SK-N-SH (cell line): Measurements from ENCODE around the gene ZNF213. TPM values are rescaled to one million over a fixed set of nuclear protein-coding genes. Genes with fewer than 3 reads are reported as not detected.
A peak's percentile ranks its signal among the peaks of the same experiment; 100 is the strongest.

Experiments used
- CTCF ChIA-PET: fragments of 300-600, 350-600 bp; formaldehyde crosslinking; extraction: SDS; loops from one replicate; lab custom pipeline; 2021; lab: Yijun Ruan, JAX
- POLR2A ChIA-PET: fragments of 350-600 bp; sonication (Branson Sonifier 250); formaldehyde crosslinking; extraction: SDS; loops from one replicate; lab custom pipeline; 2020; ENCODE audit warnings: antibody characterized with exemption, inconsistent platforms; lab: Yijun Ruan, JAX
- DNase-seq: peaks from one replicate; pipeline ENCODE4 v3.0.0; 2012
- H2AFZ ChIP-seq: fragments of 200-600 bp; sonication (generic); 2 replicates; pipeline ENCODE4 v1.8.1; 2016; ENCODE audit warnings: antibody characterized with exemption, mild to moderate bottlenecking, low read depth
- H3F3A ChIP-seq: fragments of 200-600 bp; sonication (generic); replicated peaks from 2 replicates; pipeline ENCODE3; 2016; ENCODE audit warnings: antibody characterized with exemption, mild to moderate bottlenecking; ENCODE audit not compliant: insufficient read depth
- H3K27ac ChIP-seq, 2 experiments: fragments of 200-500 bp in 1 of 2; fragments of 200-600 bp in 1 of 2; sonication (Bioruptor generic) in 1 of 2; sonication (generic), shearing (Covaris generic) in 1 of 2; 2 replicates each; pipeline versions ENCODE4 v1.5.1 to v1.6.1; 2014 to 2016; ENCODE audit warnings: low read depth in 2 of 2, inconsistent platforms in 1 of 2, low read length in 1 of 2, mild to moderate bottlenecking in 1 of 2, mixed read lengths in 1 of 2
- H3K27me3 ChIP-seq: fragments of 200-600 bp; sonication (generic), shearing (Covaris generic); 2 replicates; pipeline ENCODE4 v1.6.1; 2016; ENCODE audit warnings: mixed run types; ENCODE audit not compliant: insufficient read depth
- H3K36me3 ChIP-seq, 2 experiments: fragments of 200-500 bp in 1 of 2; fragments of 200-600 bp in 1 of 2; sonication (Bioruptor generic) in 1 of 2; sonication (generic) in 1 of 2; replicated peaks in 1 of 2; 2 replicates each; pipeline versions ENCODE3 to v1.5.1; 2014 to 2016; ENCODE audit warnings: low read length in 1 of 2, mild to moderate bottlenecking in 1 of 2; ENCODE audit not compliant: insufficient read depth in 2 of 2, control insufficient read depth in 1 of 2
- H3K4me1 ChIP-seq, 2 experiments: fragments of 200-500 bp in 1 of 2; fragments of 200-600 bp in 1 of 2; sonication (Bioruptor generic) in 1 of 2; sonication (generic), shearing (Covaris generic) in 1 of 2; 2 replicates each; pipeline versions ENCODE4 v1.5.1 to v1.6.1; 2014 to 2016; ENCODE audit warnings: low read depth in 1 of 2, low read length in 1 of 2, mixed run types in 1 of 2; ENCODE audit not compliant: insufficient read depth in 2 of 2, control insufficient read depth in 1 of 2
- H3K4me2 ChIP-seq: fragments of 200-600 bp; sonication (generic), shearing (Covaris generic); 2 replicates; pipeline ENCODE4 v1.6.1; 2017; ENCODE audit warnings: mixed run types
- H3K4me3 ChIP-seq, 2 experiments: fragments of 200-500 bp in 1 of 2; fragments of 200-600 bp in 1 of 2; sonication (Bioruptor generic) in 1 of 2; sonication (generic), shearing (Covaris generic) in 1 of 2; 2 replicates each; pipeline versions ENCODE4 v1.5.1 to v1.8.1; 2014 to 2016; ENCODE audit warnings: low read depth in 2 of 2, inconsistent platforms in 1 of 2, low read length in 1 of 2, mild to moderate bottlenecking in 1 of 2, mixed read lengths in 1 of 2, moderate library complexity in 1 of 2
- H3K79me2 ChIP-seq: fragments of 200-600 bp; sonication (generic); 2 replicates; pipeline ENCODE4 v1.8.1; 2017; ENCODE audit warnings: mild to moderate bottlenecking; ENCODE audit not compliant: insufficient read depth
- H3K9ac ChIP-seq: fragments of 200-600 bp; sonication (generic); 2 replicates; pipeline ENCODE4 v1.6.1; 2017; ENCODE audit warnings: mixed run types
- H3K9me2 ChIP-seq: fragments of 200-600 bp; sonication (generic); 2 replicates; pipeline ENCODE4 v1.6.1; 2017; ENCODE audit warnings: mixed run types
- H3K9me3 ChIP-seq: fragments of 200-600 bp; sonication (generic); 2 replicates; pipeline ENCODE4 v1.6.1; 2017; ENCODE audit warnings: mixed run types, mild to moderate bottlenecking, moderate library complexity
- H4K20me1 ChIP-seq: fragments of 200-600 bp; sonication (generic); 2 replicates; pipeline ENCODE4 v1.6.1; 2017; ENCODE audit warnings: mild to moderate bottlenecking, mixed run types; ENCODE audit not compliant: insufficient read depth
- CHD2 ChIP-seq: fragments of 150-350 bp; IDR thresholded peaks from 2 replicates; pipeline ENCODE4 v1.6.1; 2018; ENCODE audit warnings: low read length; ENCODE audit not compliant: partially characterized antibody
- GABPA ChIP-seq: IDR thresholded peaks from 2 replicates; pipeline ENCODE4 v1.4.0; 2012; ENCODE audit warnings: low read depth, mild to moderate bottlenecking
- MAX ChIP-seq: IDR thresholded peaks from 2 replicates; pipeline ENCODE4 v1.4.0; 2012; ENCODE audit warnings: low read depth
- MEF2A ChIP-seq: IDR thresholded peaks from 2 replicates; pipeline ENCODE4 v1.4.0; 2012; ENCODE audit warnings: low read depth, borderline replicate concordance
- NRF1 ChIP-seq: IDR thresholded peaks from 2 replicates; pipeline ENCODE4 v1.6.1; 2012; ENCODE audit warnings: low read depth, mild to moderate bottlenecking, low read length
- PBX3 ChIP-seq: IDR thresholded peaks from 2 replicates; pipeline ENCODE4; 2012
- POLR2AphosphoS5 ChIP-seq: IDR thresholded peaks from 2 replicates; pipeline ENCODE4 v1.6.1; 2012; ENCODE audit warnings: low read depth, low read length
- RAD21 ChIP-seq: IDR thresholded peaks from 2 replicates; pipeline ENCODE4 v1.6.1; 2012; ENCODE audit warnings: mild to moderate bottlenecking, low read length
- RXRA ChIP-seq: IDR thresholded peaks from 2 replicates; pipeline ENCODE4 v1.4.0; 2012; ENCODE audit warnings: low read depth, mild to moderate bottlenecking, borderline replicate concordance
- SIN3A ChIP-seq: IDR thresholded peaks from 2 replicates; pipeline ENCODE4 v1.6.1; 2012; ENCODE audit warnings: low read depth, mild to moderate bottlenecking, low read length, moderate library complexity, borderline replicate concordance
- TAF1 ChIP-seq: IDR thresholded peaks from 2 replicates; pipeline ENCODE4 v1.6.1; 2012; ENCODE audit warnings: low read depth, mild to moderate bottlenecking, low read length, moderate library complexity, borderline replicate concordance
- TCF12 ChIP-seq: IDR thresholded peaks from 2 replicates; pipeline ENCODE4 v1.4.0; 2012
- YY1 ChIP-seq: IDR thresholded peaks from 2 replicates; pipeline ENCODE4 v1.4.0; 2012; ENCODE audit warnings: low read depth, mild to moderate bottlenecking
- WGBS: methylation state at CpG from one replicate; pipeline ENCODE4 v1.1.6; 2017; ENCODE audit warnings: low lambda C conversion rate; 5-methylcytosine and 5-hydroxymethylcytosine counted together
- polyA plus RNA-seq, 3 experiments: library from polyadenylated mRNA; depleted of rRNA; stranded (reverse); fragments of >200 nt; gene quantifications; 2 replicates each; pipeline ENCODE4 v1.2.3, GENCODE V29; 2012
- TF ChIP-seq, protein P1 (sequence below): fragments of 150-350 bp; IDR thresholded peaks from 2 replicates; pipeline ENCODE4 v1.6.1; 2016; ENCODE audit warnings: mild to moderate bottlenecking, low read depth, low read length
- TF ChIP-seq, protein P2 (sequence below): IDR thresholded peaks from 2 replicates; pipeline ENCODE4 v1.4.0; 2012; ENCODE audit warnings: low read depth, borderline replicate concordance
- TF ChIP-seq, protein P3 (sequence below): fragments of 200-600 bp; sonication (generic); IDR thresholded peaks from 2 replicates; pipeline ENCODE4 v1.6.1; 2017; ENCODE audit warnings: antibody characterized with exemption, mild to moderate bottlenecking, moderate library complexity

The ZNF213 gene
- polyA plus RNA-seq, 1 of the 3 experiments (the other 2 are of a cell fraction), result 1.1 TPM

GRCh38 chr16:3158026-3158509 lies 23.2 kb downstream of the ZNF213 start:
- 0% methylated on average over 8 of the region's 27 CpGs for WGBS
- ChIA-PET CTCF (interaction anchor here (0.8 to 2.1 kb wide), 11 partner anchors 9 to 127 kb away, joined by 3 to 9 read pairs (median 4); partner anchors contain the start of gene ZNF213), POLR2A (interaction anchor here (1.0 kb wide), 1 partner anchor 23 kb away, joined by 4 read pairs; the partner anchor contains the start of gene ZNF213)

GRCh38 chr16:3158510-3159314 lies 23.9 kb downstream of the ZNF213 start:
- CTCF ChIA-PET, result interaction anchor here (0.9 to 2.1 kb wide), 9 partner anchors 10 to 127 kb away, joined by 3 to 9 read pairs (median 4); partner anchors contain the start of gene ZNF213
- WGBS, result under 1% methylated on average over 39 of the region's 70 CpGs
- Histone ChIP-seq H3K79me2 (no peaks in the 10 kb centered on the region), H3K27me3 (no peaks in the 10 kb centered on the region), H3K4me3 (peak overlapping the region; percentile 73 to 76), H3K4me1 (peaks cover 0 to 7% of the 10 kb centered on the region in 2 experiments; a peak in 1 of 4 replicates), H3K36me3 (no peaks in the 10 kb centered on the region), H3K27ac (peak overlapping the region; percentile 40 to 78), H2AFZ (peak overlapping the region; percentile 96), H3K9me3 (no peaks in the 10 kb centered on the region), H3F3A (peaks cover 36% of the 10 kb centered on the region), H3K9ac (peak overlapping the region; percentile 79), H3K9me2 (no peaks in the 10 kb centered on the region), H3K4me2 (peak overlapping the region; percentile 79), H4K20me1 (no peaks in the 10 kb centered on the region)
- peak; percentile 93 for DNase-seq
- POLR2A ChIA-PET, result interaction anchor here (1.0 kb wide), 1 partner anchor 24 kb away, joined by 4 read pairs; the partner anchor contains the start of gene ZNF213
- TF ChIP-seq MEF2A, result no peak
- TF ChIP-seq, protein P1, sequence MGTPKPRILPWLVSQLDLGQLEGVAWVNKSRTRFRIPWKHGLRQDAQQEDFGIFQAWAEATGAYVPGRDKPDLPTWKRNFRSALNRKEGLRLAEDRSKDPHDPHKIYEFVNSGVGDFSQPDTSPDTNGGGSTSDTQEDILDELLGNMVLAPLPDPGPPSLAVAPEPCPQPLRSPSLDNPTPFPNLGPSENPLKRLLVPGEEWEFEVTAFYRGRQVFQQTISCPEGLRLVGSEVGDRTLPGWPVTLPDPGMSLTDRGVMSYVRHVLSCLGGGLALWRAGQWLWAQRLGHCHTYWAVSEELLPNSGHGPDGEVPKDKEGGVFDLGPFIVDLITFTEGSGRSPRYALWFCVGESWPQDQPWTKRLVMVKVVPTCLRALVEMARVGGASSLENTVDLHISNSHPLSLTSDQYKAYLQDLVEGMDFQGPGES, result no peak
- TF ChIP-seq MAX, result 0 out of 2 replicates have a peak, but pooled peaks have one; percentile 10
- TF ChIP-seq CHD2, result peak; percentile 53
- TF ChIP-seq NRF1, result peak; percentile 43; the same call in 1 of the 2 replicates
- 0 out of 2 replicates have a peak, but pooled peaks have one; percentile 28 for TF ChIP-seq TCF12
- TF ChIP-seq PBX3, result 0 out of 2 replicates have a peak, but pooled peaks have one; percentile 3
- peak; percentile 31; the same call in 1 of the 2 replicates for TF ChIP-seq TAF1
- peak; percentile 46; the same call in 1 of the 2 replicates for TF ChIP-seq YY1
- no peak for TF ChIP-seq RAD21
- no peak; the same call in 1 of the 2 replicates for TF ChIP-seq RXRA
- TF ChIP-seq SIN3A, result 0 out of 2 replicates have a peak, but pooled peaks have one; percentile 20
- TF ChIP-seq, protein P2, sequence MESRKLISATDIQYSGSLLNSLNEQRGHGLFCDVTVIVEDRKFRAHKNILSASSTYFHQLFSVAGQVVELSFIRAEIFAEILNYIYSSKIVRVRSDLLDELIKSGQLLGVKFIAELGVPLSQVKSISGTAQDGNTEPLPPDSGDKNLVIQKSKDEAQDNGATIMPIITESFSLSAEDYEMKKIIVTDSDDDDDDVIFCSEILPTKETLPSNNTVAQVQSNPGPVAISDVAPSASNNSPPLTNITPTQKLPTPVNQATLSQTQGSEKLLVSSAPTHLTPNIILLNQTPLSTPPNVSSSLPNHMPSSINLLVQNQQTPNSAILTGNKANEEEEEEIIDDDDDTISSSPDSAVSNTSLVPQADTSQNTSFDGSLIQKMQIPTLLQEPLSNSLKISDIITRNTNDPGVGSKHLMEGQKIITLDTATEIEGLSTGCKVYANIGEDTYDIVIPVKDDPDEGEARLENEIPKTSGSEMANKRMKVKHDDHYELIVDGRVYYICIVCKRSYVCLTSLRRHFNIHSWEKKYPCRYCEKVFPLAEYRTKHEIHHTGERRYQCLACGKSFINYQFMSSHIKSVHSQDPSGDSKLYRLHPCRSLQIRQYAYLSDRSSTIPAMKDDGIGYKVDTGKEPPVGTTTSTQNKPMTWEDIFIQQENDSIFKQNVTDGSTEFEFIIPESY, result no peak
- TF ChIP-seq POLR2AphosphoS5, result 0 out of 2 replicates have a peak, but pooled peaks have one; percentile 26
- no peak for TF ChIP-seq GABPA

More at GRCh38 chr16:3158026-3158509, 23.2 kb downstream of the ZNF213 start:
- no peak for TF ChIP-seq MEF2A
- TF ChIP-seq, protein P3, sequence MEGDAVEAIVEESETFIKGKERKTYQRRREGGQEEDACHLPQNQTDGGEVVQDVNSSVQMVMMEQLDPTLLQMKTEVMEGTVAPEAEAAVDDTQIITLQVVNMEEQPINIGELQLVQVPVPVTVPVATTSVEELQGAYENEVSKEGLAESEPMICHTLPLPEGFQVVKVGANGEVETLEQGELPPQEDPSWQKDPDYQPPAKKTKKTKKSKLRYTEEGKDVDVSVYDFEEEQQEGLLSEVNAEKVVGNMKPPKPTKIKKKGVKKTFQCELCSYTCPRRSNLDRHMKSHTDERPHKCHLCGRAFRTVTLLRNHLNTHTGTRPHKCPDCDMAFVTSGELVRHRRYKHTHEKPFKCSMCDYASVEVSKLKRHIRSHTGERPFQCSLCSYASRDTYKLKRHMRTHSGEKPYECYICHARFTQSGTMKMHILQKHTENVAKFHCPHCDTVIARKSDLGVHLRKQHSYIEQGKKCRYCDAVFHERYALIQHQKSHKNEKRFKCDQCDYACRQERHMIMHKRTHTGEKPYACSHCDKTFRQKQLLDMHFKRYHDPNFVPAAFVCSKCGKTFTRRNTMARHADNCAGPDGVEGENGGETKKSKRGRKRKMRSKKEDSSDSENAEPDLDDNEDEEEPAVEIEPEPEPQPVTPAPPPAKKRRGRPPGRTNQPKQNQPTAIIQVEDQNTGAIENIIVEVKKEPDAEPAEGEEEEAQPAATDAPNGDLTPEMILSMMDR, result no peak
- Histone ChIP-seq H3K4me3 (peak overlapping the region; percentile 73 to 76), H3K36me3 (no peaks in the 10 kb centered on the region), H3K4me1 (peaks cover 0 to 7% of the 10 kb centered on the region in 2 experiments; a peak in 1 of 4 replicates), H3K9ac (peak overlapping the region; percentile 67), H3K9me3 (no peaks in the 10 kb centered on the region), H3K27ac (peak overlapping the region in 1 of 2 experiments; percentile 48; a peak in 1 of 4 replicates), H3F3A (peaks cover 41% of the 10 kb centered on the region), H3K79me2 (no peaks in the 10 kb centered on the region), H3K27me3 (no peaks in the 10 kb centered on the region), H4K20me1 (no peaks in the 10 kb centered on the region; the same call in 1 of the 2 replicates), H3K9me2 (no peaks in the 10 kb centered on the region), H2AFZ (peak overlapping the region; percentile 89), H3K4me2 (peak overlapping the region; percentile 79)
- peak; percentile 73 for DNase-seq
